Measurements from ENCODE around the gene GNB1L.

Gene GNB1L

GRCh38 chr22:19808873-19809478, 45.7 kb downstream of the GNB1L start:
- DNase-seq (ENCODE audit: low read depth), result no peak

DNA sequence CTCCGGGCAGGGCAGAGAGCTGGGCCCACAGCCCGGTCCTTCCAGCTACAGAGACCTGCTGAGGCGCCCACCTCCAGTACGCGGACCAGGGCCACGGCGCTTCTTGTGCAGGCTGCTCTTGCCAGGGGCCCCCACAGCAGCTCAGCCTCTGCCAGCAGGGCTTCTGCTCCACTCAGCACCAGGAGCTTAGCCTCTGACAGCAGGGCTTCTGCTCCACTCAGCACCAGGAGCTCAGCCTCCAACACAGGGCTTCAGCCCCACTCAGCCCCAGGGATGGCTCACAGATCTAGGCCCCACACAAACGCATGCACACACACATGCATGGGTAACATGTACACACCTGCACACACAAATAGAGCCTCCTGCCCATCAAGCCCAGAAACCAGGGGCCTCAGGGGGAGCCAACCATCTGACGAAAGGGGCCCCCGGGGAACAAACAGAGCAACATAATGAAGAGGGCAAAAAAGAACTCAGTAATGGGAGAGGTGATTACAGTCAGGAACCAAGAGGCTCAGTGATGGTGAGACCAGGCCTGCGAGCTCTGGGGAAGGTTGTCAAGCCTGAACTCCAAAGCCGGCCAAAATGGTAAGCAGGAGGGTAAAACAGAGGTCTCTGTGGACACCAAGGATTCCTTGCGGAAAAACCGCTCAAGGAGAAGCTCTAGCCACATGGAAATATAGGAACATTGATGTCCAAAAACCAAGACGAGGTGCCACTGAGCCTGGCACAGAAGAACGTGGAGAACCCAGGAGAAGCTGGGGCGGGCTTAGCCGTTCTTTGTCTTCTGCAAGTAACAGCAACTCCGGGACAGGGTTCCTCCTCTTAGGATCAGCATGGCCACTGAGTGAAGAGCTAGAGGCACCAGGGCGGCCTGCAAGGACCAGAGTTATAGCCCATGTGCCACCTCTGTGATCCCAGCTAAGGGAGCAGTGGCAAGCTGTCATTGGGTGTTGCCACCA, 46.5 kb downstream of the GNB1L start:
- no peak for DNase-seq (ENCODE audit: low read depth)

GRCh38 chr22:19807161-19807913, 47.3 kb downstream of the GNB1L start:
- DNase-seq (ENCODE audit: low read depth), result no peak

- DNase-seq (ENCODE audit: low read depth), result no peak
Observed at GRCh38 chr22:19806213-19807160, 48.2 kb downstream of the GNB1L start.

GRCh38 chr22:19805821-19806212, 48.9 kb downstream of the GNB1L start:
- no peak for DNase-seq (ENCODE audit: low read depth)

DNA sequence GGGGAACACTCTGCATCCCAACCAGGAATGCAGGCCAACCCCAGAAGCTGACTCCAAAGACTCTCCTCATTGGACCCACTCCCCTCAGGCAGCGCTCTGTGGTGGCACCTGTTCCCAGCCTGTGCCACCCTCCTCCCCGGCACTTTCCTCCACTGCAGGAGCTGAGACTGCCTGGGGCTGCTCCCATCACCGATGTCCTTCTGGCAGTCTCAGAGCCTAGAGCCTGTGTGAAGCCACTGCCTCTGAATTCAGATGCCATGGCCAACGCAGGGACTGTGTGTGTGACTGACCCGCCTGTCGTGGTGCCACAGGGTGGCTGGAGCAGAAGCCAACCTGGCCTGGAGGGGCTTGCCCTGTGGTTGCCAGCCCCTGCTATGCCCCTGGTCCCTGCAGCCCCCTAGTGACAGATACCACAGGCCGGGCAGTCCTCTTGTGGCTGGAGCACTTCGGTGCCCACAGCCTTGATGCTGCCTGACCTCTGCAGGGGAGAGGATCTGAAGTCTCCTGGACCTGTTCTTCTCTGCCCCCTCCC, 50.9 kb downstream of the GNB1L start:
- no peak for DNase-seq (ENCODE audit: low read depth)

DNA sequence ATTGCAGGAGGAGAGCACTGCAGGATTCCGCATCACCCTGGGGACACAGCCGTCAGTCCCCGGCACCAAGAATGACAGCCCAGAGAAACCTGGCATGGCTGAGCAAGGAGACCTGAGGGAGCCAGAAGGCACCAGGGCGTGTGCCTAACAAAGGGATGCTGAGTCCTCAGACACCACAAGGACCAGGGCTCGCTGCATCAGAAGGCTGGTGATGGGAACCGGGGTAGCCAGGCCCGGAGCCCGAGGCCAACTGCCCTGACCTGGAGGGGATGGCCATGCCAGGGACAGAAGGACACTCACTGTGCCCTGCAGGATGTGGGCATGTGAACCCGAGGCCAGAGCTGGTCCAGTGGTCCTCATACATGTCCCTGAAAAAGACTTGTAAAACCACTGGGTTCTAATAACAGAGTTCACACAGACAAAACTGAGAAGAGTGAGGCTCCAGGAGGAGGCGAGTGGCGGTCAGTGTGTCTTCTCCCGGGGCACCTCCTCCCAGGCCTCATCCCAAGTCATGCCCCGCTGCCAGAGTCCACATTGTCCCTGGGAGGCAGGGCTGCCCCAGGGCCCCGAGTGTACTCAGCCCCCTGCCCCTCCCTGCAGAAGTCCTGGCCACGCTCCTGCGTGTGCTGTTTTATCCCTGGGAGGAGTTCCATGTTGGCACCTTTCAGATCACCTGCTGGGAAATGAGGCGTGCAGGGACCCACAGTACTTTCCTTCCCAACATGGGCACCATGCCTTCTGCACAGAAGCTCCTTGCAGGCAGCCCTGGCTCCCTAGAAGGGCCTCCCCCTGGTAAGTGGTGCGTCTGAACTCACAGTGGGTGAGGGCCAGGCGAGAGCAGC, 51.6 kb downstream of the GNB1L start:
- no peak for DNase-seq (ENCODE audit: low read depth)

GRCh38 chr22:19802001-19802893, 52.4 kb downstream of the GNB1L start:
- DNase-seq (ENCODE audit: low read depth), result no peak

DNA sequence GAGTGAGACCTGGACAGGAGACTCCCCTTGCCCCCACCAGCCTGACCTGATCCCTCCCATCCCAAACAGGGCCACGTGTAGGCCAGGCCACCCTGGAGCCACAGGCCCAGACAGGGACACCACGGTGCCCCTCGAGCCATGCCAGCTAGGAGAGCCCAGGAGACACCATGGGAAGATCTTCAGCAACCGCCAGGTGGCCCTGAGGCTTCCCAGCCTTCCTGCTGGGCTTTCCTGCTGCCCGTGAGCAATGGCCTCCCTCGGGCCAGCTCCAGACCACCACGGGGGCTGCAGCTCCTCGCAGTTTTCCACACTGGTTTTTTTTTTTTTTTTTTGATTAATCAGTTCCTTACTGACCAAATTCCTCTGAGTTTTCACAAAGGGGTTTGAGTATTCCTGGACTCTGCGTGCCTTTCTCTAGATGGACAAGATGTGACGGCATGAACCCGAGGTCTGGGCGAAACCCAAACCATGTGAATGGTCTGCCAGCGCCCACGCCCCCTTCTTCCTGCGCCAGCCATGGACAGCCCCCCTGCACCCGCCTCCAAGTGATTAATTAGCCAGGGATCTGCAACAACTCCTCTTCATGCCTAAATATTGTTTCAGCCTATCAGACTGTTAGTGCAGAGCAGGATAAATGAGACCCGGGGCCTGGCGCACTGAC, 53.2 kb downstream of the GNB1L start:
- no peak for DNase-seq (ENCODE audit: low read depth)

DNA sequence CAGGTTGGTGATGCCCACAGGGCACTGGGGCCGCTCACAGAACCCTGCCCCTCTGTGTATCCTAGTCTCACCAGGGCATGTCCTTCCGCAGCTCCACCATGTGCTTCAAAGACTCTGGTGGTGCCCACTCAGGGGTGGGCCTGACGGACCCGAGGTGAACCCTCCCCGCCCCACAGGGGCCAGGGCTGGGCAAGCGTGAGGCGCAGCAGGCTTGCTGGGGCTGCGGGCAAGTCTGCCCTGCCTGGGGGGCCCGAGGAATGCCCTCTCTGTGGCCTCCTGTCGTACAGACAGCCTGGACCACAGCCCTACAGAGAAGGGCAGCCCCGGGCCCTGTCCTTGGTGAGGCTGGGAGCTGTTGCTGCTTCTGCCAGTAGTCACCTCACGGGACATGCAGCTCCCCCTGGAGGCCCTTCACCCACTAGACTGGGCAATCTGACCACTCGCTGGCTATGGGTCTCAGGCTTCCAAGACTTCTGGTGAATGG, 53.9 kb downstream of the GNB1L start:
- no peak for DNase-seq (ENCODE audit: low read depth)

DNA sequence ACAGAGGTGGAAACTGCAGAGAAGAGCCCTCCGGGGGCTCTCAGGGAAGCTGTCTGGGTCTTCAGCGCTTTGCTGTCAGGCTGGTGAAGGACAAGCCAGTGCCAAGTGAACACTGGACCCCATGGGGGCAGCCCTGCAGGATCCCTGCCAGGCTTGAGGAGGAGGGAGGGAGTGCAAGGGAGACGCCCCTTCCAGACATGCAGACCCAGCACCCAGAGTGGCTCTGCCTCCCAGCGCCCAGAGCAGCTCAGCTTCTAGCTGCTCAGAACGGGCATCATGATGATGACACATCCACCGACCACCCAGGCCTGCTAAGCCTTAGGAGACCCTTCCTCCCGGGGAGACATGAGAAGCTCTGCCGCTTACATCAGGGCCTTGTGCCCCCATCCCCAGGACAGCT, 54.4 kb downstream of the GNB1L start:
- no peak for DNase-seq (ENCODE audit: low read depth)

DNA sequence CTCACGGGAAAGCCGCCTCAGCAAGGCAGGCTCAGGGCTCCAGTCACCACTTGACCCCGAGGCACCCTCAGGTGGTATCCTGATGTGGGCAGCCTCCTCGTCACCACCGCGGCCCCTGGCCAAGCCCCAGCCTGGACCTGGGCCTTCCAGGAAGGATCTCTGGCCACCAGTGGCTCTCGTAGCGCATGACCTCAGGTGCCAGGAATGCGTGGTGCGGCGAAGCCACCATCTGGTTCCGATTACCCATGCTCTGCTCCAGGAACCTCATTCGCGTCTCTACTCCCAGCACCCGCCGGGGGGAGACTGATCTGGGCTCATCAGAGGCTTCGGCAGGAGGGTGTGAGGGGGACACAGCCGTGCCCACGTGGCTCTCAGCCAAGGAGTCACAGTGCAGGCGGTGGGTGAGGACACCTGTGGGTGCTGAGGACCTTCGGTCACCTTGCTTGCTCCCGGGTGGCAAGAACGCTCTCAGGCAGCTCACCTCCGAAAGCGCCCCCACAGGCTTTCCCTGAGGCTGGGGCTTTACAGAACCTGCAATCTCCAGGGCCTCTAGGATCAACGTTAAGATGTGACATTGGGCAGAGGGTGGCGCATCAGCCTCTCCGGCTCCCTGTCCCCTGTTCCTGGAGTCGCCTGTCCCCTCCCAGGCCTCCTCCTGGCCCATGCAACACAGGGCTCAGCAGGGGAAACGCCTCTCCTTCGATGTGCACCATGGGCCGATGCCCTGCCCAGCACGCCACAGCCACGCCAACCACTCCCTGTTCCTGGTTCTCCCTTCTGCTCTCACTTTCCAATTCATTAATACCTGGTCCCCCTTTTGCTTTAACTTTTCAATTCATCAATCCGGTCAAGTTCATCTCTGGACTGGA, 55.1 kb downstream of the GNB1L start:
- no peak for DNase-seq (ENCODE audit: low read depth)

DNA sequence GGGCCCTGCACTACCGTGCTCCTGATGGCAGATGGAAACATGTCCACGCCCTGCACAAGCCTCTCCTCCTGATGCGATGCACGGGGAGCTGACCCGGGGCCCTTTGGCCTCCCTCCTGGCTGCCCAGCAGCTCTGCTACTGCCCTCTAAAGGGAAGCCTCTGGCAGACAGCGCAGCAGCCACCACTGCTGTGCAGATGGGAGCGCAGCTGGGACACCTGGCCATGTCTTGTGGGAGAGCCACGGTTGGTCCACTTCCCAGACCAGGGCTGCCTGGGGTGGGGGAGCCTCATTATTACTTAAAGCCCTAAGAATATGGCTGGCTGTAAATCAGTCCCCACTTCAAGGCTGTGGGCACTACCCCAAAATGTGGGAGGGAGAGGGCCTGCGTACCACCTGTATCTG, 55.8 kb downstream of the GNB1L start:
- no peak for DNase-seq (ENCODE audit: low read depth)

DNA sequence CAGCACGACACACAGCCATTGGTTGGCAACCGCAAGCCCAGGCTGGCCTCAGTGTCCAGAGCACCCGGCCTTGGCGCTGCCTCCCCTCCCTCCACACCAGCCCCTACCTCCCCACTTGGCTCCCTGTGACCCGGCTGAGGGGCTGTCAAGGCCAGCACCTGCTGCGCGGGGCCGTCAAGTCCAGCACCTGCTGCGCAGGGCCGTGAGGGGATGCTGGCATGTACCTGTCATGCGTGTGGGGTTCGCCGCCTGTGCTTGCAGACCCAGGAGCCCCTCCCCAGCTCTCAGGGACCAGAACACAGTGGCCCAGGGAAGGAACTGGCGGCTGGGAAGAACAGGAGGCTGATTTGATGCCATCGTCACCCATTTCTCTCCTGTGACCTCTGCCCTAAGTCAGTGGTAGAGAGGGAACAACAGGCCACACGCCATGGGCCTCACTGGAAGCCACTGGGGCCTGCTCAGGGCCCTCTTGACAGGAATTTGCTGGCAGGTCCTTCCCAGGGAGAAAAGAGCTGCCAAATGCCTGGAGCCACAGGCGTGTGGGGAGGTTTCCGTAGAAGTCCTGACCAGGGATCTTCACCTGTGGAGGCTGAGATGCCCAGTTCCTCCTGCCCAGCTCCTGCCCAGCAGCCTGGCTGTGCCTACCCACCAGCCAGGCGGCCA, 56.5 kb downstream of the GNB1L start:
- DNase-seq (ENCODE audit: low read depth), result no peak

DNA sequence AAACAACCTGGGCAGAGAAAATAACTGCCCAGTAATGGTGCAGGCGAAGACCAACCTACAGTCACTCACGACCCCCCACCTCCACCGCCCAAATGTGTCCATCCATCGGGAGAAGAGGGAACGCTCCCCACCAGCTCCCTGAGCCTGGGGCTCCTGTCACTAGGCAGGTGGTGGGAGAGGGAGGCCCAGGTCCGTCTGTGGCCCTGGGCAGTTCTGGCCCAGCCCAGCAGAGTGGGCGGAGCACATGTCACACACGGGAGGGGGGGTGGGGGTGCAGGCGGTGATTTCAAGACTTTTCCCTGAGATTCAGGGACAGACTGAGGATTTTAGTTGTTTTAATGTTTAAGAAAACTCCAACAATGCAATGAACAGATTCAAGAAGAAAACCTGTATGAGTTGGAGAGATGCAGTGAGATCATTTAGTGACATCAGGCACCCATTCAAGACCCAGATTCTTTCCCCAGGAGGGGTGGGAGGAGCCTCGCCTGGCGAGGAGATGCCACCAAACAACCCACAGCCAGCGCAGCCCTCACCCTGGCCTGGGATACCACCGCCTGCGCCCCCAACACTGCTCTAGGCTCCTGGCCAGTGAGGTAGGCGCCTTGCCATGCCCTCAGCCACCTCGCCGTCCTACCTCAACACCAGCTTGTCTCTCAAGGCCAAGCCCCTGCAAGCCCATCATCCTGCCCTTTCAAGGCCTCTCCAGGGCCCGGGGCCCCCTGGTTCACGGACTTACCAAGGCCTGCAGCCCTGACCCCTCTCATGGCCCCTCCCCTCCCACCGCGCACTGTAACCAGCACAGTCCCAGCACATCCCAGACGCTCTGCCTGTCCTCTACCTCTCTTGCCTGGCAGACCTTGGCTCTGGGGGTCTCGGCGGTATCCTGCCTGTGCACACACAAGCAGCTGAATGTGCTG, 57.3 kb downstream of the GNB1L start:
- DNase-seq (ENCODE audit: low read depth), result no peak

DNA sequence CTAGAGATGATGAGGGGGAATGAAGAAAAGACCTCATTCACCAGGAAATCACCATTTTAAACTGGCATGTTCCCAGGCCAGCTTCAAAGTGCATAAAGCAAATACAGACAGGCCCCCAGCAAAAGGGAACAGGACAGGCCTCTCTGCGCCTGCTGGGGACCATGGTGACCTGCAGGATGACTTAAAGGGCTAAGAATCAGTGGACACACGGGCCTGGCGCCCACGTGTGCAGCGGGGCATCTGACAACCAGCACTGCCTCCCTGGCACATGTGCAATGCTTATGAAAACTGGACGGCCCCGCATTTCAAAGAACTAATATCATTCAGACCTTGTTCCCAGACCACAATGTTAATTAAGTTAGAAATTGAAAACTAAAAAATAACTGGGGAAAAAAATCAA, 58.5 kb downstream of the GNB1L start:
- no peak for DNase-seq (ENCODE audit: low read depth)

All from stimulated activated CD8-positive, alpha-beta memory T cell treated with anti-CD3 and anti-CD28 coated beads, Interleukin-7, amount 100 ng/mL, for 24 hours (primary cell).